PFSK-1 (cell line): ENCODE data around the gene UBR4.

Source experiments
- FOXP2 ChIP-seq: optimal IDR thresholded peaks from 2 replicates; pipeline ENCODE3; 2011; ENCODE audit warnings: borderline replicate concordance, control low read depth, inconsistent platforms; ENCODE audit not compliant: insufficient read depth; ENCODE audit errors: extremely low read length, extremely low read depth
- POLR2AphosphoS5 ChIP-seq: IDR thresholded peaks from 2 replicates; pipeline ENCODE4 v1.6.1; 2012; ENCODE audit warnings: low read depth, mild to moderate bottlenecking, control low read depth, low read length, moderate library complexity
- REST ChIP-seq, 2 experiments: IDR thresholded peaks; 2 replicates each; pipeline versions ENCODE4 v1.6.1 to v1.8.0; 2011 to 2012; ENCODE audit warnings: low read depth in 2 of 2, low read length in 2 of 2, control low read depth in 1 of 2, inconsistent platforms in 1 of 2, mild to moderate bottlenecking in 1 of 2, moderate library complexity in 1 of 2; ENCODE audit not compliant: insufficient read depth in 1 of 2
- SIN3A ChIP-seq: IDR thresholded peaks from 2 replicates; pipeline ENCODE4 v1.6.1; 2012; ENCODE audit warnings: mild to moderate bottlenecking, low read length, moderate library complexity, borderline replicate concordance; ENCODE audit not compliant: insufficient read depth
- TAF1 ChIP-seq: IDR thresholded peaks from 2 replicates; pipeline ENCODE4 v1.6.1; 2012; ENCODE audit warnings: low read length, control low read depth, borderline replicate concordance; ENCODE audit not compliant: insufficient read depth

GRCh38 chr1:19083081-19083480, 127.0 kb downstream of the UBR4 start:
- TF ChIP-seq POLR2AphosphoS5, result no peak
- no peak for TF ChIP-seq REST (IDR thresholded peaks at IDR 0.05; ENCODE audit: insufficient read depth in 1 of 2, low read depth in 2 of 2, low read length in 2 of 2)
- no peak for TF ChIP-seq TAF1
- TF ChIP-seq SIN3A, result no peak
- no peak for TF ChIP-seq FOXP2
